GM19035 (cell line): ENCODE results near the gene MORC2.

Experiments used
- ATAC-seq: cut with Tn5 transposase; IDR thresholded peaks from one replicate; pipeline ENCODE4 v1.9.1; 2021; ENCODE audit not compliant: unreplicated experiment

The MORC2 gene

GRCh38 chr22:30889996-30890480, 78.5 kb downstream of the MORC2 start:
- ATAC-seq, result no peak

DNA sequence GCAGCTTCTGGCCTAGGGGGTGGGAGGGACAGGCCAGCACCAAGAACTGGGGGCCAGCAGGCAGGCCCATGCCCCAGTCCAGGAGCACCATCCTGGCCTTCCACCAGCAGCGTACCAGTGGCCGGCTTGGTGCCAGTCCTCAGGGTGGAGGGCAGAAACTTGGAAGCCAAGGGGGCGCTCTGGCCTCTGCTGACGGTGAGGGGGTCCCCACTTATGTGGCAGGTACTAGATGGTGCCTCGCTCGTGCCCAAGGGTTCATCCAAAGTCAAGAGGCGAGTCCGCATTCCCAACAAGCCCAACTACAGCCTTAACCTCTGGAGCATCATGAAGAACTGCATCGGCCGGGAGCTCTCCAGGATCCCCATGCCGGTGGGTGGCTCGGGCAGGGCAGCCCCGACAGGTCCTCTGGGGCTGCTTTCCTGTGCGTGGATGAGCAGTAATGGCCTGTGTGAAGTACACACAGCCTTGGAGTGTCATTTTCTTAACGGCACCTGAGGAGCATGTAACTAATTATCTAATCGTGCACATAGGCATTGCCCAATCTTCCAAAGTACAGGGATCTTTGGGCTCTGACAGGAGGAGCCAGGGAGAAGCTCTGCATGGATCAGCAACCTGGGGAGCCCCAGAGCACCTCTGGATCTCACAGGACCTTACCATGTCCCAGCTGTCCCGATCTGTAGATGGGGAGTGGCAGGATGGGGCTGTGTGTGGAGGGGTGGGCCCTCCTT, 79.1 kb downstream of the MORC2 start:
- ATAC-seq, result no peak

DNA sequence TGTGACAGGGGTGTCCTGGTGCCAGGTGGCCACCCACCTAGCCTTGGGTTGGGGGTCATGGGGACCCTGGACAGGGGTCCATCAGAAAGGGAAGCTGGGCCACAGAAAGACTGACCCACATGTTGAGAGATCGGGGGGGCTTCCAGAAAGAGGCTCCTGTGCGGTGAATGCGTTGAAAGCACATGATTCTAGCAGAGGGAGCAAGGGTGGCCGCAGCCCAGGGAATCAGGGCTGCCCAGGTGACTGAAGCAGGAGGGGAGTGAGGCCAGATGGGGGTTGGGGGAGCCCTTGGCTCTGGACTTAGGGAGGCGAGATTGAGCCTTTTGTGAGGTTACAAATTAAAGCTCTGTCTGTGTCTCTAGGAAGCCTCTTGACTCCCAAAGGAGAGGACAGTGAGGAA, 80.7 kb downstream of the MORC2 start:
- no peak for ATAC-seq

- ATAC-seq, result no peak
Measured at GRCh38 chr22:30887453-30887852, 81.1 kb downstream of the MORC2 start.

DNA sequence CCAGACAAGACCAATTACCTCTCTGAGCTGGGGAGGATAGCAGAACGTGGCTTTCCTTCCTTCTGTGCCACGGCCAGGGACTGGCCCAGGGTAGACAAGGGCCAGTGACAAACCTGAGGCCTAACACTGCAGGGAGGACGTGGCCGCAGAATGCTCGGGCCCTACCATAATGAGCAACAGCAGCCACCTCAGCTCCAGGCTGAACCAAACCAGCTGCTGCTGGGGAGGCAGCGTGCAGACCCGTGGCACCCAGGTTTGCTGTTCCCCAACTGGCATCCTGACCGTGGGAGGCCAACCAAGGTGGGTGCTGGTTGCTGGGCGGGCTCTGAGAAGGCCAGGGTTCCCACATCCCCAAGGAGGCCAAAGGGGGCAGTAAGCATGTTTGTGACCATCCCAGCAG, 83.0 kb downstream of the MORC2 start:
- no peak for ATAC-seq

DNA sequence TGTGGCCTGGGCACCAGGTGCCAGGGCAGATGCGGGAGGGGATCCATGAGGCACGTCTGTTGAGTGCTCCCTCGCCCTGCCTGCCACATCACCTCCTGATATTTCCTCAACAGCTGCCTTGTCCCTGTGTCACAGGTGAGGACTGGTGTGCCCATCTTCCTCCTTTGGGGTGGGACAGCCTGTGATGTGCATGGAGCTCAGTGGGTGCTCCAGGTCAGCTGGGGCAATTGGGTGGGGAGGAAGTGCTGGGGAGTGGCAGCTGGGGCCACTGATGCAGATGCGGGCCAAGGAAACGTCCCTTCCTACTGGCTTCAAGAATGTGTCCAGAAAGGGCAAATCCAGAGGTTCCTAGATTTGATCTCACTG, 83.6 kb downstream of the MORC2 start:
- no peak for ATAC-seq

GRCh38 chr22:30884211-30885000, 84.2 kb downstream of the MORC2 start:
- ATAC-seq, result no peak

DNA sequence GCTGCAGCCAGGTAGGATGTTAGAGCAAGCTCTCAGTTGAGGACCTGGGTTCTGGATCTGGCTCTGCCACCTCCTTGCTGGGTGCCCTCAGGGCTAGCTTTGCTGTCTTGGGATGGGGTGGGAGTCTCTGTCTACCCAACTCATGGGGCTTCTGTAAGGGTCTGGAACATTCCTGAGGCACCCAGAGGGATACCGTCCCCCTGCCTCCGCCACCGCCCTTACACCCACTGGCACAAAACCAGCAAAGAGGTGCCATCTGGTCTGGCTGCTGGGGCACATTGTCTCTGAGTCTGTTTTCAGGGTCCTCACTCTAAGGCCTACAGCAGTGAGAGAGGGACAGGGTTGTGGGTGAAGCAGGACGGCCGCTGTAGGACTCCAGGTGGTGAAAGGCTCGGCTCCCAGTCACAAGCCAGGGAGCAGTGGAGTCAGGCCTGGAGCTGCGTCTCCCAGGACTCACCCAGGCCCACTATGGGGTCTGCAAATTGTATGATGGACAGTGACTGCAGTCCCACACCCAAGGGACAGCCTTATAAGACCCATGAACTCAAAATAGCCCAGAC, 84.9 kb downstream of the MORC2 start:
- no peak for ATAC-seq

GRCh38 chr22:30882974-30883533, 85.5 kb downstream of the MORC2 start:
- no peak for ATAC-seq

DNA sequence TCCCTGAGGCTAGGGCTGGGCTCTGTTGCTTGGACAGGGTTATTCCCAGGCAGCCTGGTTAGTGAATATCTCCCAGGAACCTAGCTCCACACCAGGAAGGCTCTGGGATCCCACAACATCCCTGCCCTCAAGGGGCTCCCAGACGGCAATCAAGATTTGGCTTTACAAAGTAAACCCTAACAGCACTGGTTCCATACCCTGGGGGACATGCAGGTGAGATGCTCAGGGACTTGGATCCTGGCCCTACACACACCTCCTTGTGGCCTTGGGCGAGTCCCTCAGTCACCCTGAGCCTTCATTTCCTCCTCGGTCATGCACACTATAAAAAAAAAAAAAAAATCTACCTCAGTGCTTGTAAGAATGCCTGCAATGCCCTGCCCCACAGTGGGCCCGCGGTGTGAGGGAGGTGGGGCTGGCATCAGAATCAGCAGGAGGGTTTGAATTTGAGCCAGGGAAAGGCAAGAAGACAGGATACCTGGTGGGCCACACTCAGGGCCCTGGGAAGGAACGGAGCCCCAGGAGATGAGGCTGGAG, 86.3 kb downstream of the MORC2 start:
- ATAC-seq, result no peak

DNA sequence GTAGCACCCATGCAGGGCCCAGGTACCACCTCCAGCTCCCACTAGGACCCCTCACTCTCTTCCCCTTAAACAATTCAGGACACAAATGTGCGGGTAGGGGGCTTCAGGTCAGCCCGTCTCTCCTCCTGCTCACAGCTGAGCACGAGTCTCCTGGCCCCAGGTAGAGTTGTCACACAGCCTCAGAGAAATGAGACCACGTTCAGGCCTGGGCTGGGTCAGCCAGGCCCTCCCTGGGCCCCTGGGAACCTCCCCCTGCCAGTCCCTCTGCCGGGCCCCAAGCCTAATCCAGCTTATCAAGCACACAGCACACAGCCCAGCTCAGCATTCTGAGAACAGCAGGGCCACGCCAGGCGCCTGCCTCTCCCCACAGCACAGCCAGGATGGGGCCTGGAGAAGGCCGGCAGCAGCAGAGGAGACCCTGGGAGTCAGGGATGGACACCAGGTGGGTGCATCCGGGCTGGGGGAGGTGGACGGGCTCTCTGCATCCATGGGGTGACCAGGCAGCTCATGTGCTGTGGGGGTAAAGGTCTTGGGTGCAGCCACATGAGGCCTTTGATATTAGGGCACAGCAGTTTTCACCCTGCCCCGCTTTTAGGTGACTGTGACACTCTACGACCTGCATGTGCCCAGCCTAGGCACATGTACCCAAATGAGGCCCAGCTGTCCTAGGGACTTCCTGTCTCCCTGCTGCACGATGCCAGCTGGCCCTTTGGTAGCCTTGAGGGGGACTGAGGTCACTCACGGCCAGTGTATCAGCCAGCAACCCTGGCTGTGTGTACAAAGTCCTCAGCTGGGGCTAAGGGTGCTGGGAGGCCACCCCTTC, 87.0 kb downstream of the MORC2 start:
- no peak for ATAC-seq

DNA sequence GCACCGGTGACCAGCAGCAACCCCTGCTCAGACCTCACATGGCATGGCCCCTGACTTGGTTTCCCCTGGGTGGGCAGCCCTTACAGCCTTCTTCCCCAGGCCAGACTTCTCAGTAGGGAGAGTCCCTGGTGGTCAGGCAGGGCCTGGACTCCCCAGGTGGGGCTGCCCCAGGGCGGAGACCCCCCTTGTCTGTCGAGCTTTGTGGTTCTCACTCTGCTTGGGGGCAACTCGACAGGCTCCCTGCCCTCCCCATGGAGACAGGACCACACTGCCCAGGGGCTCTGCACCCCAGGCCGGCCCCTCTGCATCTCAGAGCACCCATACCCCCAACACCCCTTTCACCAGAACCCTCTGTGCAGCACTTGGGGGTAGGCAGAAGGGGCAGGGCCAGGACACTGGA, 87.7 kb downstream of the MORC2 start:
- ATAC-seq, result no peak

DNA sequence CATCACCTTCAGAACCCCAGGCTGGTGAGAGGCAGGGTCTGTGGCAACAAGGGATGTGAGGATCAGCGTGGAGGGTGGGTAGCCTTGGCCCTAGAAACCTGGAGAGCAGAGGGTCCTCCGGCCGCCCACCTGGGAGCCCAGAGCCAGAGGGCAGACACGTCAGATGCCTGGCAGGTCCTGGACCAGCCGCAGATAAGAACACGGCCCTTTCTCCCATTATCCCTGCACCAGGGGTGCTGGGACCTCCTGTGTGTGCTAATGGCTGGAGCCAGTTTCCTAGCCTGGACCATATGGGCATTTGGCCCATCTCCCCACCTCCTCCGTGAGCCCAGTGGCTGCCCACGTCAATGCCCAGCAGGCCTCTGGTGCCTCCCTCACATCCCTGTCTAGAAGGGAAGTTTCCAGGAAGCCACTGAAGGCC, 88.4 kb downstream of the MORC2 start:
- no peak for ATAC-seq

GRCh38 chr22:30879415-30879797, 89.2 kb downstream of the MORC2 start:
- ATAC-seq, result no peak

DNA sequence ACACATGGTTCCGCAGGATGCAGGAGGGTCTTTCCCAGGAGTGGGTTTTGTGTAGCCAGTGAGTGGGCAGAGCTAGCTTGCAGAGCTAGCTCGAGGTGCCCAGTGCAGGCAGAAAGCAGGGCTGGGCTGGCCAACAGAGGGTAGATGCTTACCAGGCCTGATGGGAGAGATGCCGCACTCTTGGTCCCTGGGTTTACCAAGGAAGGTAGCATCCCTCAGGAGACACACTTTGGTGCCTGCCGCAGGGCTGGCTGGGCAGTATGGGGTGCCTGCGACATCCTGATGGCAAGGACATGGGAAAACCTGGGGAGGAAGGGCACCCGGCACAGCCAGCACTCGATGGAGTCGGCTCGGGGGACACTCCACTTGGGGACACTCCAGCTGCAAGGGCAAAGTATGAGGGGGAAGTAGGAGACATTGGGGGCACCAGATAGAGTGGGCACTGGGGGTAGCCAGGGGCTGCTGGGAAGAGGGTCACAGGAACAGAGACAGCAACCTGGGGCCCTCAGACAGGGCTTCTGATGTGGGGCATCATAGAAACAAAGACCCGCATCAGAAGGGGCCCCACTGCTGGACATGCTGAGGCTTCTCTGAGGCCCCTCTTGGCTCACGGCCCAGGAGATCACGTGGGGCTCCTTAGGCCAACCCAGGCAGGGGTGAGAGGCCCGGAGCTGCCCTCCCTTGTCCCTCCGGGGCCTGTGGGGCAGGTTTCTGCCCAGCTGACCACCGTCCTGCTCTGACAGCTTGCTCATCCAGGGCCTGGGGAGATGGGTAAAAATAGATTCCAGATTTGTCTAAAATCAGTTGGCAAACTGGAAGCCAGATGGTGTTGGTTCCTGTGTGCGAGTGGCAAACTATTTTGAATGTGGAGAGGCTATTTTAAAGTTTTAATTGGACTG, 89.8 kb downstream of the MORC2 start:
- no peak for ATAC-seq

DNA sequence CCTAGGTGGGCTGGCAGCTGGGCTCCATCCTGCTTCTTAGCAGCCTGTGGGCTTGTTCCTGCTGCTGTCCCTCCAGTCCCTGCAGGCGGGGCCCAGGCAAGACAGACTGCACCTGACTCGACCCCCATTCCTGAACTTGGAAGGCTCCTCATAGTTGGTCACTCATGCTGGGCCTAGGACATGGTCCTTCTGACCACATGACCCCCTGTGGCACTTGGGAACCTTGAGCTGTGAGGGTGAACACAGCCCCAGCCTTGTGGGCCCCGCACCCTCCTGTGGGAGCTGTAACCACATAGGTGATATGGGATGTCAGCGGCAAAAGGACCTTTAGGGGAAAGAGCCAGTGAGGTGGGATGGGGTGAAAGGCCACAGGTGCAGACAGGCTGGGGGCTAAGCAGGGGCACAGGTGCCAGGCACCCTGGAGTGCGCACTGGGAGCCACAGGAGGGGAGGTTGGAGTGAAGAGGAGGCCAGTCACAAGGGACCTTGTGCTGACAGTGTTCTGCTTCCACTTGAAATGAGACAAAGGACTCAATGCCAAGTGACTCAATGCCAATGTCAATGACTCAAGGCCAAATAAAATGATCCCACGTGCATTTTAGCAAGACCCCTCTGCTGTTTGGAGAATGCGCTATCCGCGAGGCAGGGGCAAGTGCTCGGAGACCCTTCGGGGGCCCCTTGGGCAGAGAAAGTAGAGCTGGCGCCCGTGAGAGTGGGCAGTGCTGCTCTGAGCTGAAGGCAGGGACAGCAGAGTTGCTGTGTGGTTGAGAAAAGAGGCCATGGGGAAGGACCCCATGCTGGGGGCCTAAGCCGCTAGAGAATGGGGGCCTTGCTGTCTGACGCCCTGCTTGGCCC, 90.7 kb downstream of the MORC2 start:
- ATAC-seq, result no peak

GRCh38 chr22:30876915-30877553, 91.5 kb downstream of the MORC2 start:
- no peak for ATAC-seq

- no peak for ATAC-seq
Measured at GRCh38 chr22:30876221-30876751, 92.3 kb downstream of the MORC2 start.
